ENCODE measurements around the gene SMPDL3A. TPM values are rescaled to one million over a fixed set of nuclear protein-coding genes. Genes with fewer than 3 reads are reported as not detected.

Gene SMPDL3A
- polyA plus RNA-seq, 1 donor = 13.7 TPM

DNA sequence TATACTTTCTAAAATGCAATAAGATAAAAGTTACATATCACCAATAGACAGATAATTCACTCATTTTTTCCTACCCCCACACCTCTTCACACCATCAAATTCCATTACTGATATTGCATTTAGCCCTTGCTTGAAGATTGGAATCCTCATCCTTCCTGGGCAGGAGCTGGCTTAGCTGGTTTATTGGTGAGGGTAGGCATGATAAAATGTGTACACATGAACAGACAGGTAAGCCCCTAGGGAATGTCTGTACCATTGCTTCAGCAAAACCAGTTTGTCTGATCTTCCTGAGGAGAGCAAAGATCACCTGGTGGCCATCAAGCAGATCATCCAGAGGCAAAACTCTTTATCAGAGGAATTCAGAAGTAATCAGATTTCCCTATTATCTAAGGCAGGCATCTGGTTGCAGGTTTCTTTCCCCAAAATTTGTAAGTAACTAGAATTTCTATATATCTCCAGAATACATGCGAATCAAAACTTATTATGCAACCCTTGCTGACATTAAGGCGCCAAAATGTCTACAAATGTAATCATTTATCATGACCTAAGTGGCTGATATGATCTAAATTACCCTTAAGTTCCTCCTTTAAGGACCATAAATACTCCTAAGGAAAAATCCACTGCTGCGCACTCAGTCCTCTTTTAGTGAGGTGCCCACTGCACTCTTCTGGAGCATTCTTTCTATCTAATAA, 16.2 kb upstream of the SMPDL3A start:
- DNase-seq = no peak

- no peak for DNase-seq
These were observed 13.1 kb upstream of the SMPDL3A start for GRCh38 chr6:122775975-122776374.

- no peak for DNase-seq
These were observed 10.8 kb upstream of the SMPDL3A start for GRCh38 chr6:122778302-122778701.

DNA sequence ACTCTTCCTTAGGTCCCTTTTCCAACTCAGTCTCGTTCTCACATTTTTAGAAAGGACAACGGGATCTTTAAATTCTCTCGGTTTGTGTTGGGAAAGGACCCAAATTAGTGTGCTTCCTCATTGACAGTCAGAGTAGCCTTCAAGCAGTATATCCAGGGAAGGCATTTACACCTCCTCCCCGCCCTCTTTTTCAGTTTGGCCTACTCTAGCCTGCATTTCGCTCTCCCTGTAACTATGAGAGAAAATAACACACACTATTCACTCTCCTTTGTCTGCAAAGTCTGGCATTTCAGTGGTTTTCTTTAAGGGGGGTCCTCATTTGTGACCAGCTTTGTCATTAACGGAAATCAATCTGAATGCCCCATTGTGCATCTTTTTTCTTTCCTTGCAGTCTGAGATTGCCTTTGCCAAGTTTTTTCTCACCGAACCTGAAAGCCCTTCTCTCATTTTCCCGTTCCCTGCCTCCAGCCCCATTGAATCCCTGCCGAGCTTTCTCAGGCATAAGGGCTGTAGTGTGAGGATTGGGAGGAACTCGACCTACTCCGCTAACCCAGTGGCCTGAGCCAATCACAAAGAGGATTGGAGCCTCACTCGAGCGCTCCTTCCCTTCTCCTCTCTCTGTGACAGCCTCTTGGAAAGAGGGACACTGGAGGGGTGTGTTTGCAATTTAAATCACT, 9.9 kb upstream of the SMPDL3A start:
- DNase-seq = no peak

DNA sequence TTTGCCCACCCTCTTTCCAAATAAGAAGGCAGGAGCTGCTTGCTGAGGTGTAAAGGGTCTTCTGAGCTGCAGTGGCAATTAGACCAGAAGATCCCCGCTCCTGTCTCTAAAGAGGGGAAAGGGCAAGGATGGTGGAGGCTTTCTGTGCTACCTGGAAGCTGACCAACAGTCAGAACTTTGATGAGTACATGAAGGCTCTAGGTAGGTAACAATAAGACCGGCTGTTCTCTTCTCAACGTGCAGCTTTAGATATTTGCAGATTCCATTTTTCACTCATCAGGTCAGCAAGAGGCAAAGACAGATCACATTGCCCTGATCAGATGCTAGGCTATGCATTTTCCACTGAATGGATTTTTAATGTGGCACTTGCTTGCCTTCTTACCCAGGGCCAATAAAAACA, 9.4 kb upstream of the SMPDL3A start, which contains the start of gene FABP7:
FABP7 (plus strand) TSS at position 50 of the 400 bp plus-strand sequence; CDS start at position 129, 79 bp downstream.
- no peak for DNase-seq

GRCh38 chr6:122780114-122780513, 8.9 kb upstream of the SMPDL3A start:
- DNase-seq = no peak

DNA sequence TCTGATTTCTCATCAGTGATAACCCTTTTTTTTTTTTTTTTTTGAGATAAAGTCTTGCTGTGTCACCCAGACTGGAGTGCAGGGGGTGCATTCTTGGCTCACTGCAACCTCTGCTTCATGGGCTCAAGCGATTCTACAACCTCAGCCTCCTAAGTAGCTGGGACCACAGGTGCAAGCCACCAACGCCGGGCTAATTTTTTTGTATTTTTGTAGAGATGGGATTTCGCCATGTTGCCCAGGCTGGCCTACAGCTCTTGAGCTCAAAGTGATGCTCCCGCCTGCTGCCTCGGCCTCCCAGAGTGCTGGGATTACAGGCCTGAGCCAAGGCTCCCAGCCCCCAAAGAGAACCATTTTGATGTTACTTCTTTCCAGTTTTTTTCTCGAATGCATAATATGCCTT, 7.3 kb upstream of the SMPDL3A start:
- DNase-seq = no peak

GRCh38 chr6:122783401-122783800, 5.7 kb upstream of the SMPDL3A start:
- no peak for DNase-seq

DNA sequence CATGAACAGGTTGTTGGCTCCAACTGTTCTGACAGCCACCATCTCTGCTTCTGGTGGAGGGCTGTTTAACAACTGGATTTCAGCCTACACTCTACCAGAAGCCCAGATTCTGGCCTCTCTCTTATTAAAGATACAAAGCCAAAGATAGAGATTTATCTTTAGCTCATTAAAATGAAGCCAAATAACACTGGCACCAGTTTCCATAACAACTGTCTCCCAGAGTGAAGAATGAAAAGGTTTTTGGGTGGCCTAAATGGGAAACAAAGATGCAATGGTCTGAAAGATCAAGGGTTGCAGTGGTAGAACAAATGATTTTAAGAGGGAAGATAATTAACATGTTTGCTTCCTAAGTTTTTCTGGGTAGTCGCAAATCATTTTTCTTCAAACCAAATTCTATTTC, 3.2 kb upstream of the SMPDL3A start:
- no peak for DNase-seq

- no peak for DNase-seq
These were observed 1.3 kb upstream of the SMPDL3A start for GRCh38 chr6:122787721-122788120.

DNA sequence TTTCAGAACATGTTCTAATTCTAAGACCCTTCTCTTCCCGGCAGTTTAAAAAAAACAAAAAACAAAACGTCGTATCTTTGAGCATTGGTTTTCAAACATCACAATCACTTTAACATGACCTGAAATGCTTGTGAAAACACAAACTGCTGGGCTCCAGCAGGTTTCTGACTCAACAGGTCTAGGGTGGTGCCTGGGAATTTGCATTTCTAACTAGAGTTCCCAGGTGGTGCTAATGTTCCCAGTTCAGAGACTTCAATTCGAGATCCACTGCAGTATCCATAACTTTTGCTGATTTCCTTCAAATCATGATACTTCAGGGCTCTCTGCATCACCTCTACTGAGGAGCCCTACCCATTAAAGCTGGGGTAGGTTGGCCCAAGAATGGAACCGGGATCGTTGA, 850 bp upstream of the SMPDL3A start:
- no peak for DNase-seq

DNA sequence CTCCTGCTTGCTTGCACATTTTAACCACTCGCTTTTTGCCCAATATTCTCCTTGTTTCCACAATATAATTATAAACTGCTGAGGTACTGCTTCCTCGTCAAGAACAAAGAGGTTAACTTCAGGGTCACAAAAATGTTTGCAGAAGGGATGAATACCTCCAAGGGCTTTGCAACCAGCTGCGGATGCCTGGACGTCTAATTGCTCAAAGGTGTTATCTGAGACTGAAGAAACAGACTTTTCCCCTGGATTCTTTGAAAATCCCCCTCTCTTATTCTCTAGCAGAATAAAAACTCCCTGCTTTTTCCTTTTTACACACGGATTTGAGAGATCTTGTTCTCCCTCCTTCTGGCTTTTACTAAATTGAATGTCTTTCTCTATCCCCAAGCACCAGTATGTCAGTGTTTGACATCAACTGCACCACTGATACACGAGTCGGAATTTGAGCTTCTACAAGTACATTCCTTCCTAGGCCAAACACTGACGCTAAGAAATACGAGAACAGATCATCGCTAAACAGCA, 336 bp upstream of the SMPDL3A start:
- DNase-seq = peak; percentile 68

DNA sequence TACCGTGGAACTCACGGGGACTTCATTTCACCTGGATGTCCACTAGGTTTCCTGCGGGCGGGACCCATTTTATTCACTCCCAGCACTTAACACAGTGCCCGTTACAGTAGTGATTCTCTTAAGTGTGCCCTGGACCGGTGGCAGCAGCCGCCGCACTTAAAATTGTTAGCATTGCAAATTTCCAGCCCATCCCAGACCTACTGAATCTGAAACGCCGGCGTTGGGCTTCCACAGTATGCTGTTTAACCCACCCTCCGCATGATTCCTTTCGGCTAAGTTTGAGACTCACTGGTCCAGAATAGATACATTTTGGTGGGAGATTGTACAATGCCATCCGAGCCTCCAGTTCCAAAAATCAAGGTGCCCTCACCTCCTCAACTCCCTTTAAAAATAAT, 967 bp downstream of the SMPDL3A start:
- no peak for DNase-seq

DNA sequence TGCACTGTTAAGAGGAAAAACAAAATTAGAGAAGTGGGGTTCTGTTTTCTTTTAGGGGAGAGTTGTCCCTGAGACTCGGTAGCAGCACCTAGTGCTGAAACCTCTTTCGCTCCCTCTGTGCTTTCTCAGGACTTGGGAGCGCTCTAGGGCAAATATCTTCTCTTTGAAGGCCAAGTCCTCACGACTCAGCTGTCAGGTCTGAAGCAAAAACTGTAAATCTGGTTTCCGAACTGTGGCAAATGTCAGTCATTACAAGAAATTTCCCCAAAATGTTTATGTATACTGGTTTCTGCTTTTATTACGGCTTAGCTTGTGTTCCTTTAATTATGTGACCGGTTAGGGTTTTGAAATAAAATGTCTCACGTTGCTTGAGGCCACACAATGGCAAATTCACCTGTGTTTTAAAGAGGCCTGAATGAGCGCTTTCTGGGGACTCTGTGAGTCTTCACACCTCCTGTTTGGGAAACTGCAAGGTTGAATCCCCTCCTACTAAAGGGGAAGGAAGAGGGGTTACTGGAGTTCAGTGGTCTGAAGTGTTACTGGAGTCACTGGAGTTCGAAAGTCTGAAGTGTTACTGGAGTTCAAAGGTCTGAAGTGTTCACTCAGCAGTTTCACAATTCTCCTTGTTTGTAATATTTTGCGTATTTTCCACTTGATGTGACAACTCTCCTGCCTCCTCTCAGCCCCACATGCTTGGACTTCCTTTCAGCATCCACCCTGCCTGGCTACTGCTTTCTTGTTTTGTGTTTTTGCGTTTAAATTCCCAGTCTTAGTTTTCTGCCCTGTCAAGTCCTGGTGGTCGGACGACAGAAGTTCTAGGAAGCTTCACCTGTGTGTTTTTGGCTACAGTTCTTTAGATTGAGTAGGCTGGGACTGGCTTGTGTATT, 1.6 kb downstream of the SMPDL3A start:
- peak; percentile 37 for DNase-seq

- no peak for DNase-seq
These were observed 2.2 kb downstream of the SMPDL3A start for GRCh38 chr6:122791310-122791679.

- no peak for DNase-seq
These were observed 3.7 kb downstream of the SMPDL3A start for GRCh38 chr6:122792766-122793165.

GRCh38 chr6:122797537-122797936, 8.5 kb downstream of the SMPDL3A start:
- no peak for DNase-seq

- peak; percentile 26 for DNase-seq
These were observed 9.1 kb downstream of the SMPDL3A start for GRCh38 chr6:122798099-122798641.

GRCh38 chr6:122799140-122799745, 10.2 kb downstream of the SMPDL3A start:
- no peak for DNase-seq

- DNase-seq = no peak
These were observed 11.0 kb downstream of the SMPDL3A start for GRCh38 chr6:122799916-122800686.

DNA sequence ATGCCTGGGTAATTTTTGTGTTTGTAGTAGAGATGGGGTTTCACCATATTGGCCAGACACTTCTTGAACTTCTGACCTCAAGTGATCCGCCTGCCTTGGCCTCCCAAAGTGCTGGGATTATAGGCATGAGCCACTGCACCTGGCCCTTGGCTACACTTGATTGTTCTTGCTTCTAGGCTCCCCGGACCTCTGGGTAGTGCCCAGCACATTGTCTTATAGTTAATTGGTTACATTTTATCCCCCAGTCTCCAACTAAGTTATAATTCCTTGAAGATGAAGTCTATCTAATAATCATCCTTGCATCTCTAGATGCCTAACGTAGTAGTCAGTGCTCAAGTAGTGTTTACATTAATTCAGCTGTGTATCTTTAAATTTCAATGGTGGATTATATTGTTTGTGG, 11.8 kb downstream of the SMPDL3A start:
- no peak for DNase-seq
